K562 (cell line): ENCODE measurements around the gene UQCR11. TPM values are rescaled to one million over a fixed set of nuclear protein-coding genes. Genes with fewer than 3 reads are reported as not detected.
A peak's percentile ranks its signal among the peaks of the same experiment; 100 is the strongest.

ENCODE experiments used
- DNMT1 ChIP-seq: fragments of 450-650 bp; IDR thresholded peaks from 2 replicates; pipeline ENCODE4 v1.6.1; 2016; ENCODE audit warnings: antibody characterized with exemption, mild to moderate bottlenecking
- GABPB1 ChIP-seq: sonication (generic); formaldehyde crosslinking; IDR thresholded peaks from 2 replicates; pipeline ENCODE4 v1.8.0; 2022; ENCODE audit warnings: mild to moderate bottlenecking, missing genetic modification reagents
- HIVEP1 ChIP-seq: fragments of 250-450 bp; sonication (Bioruptor Pico); IDR thresholded peaks from 2 replicates; pipeline ENCODE4 v1.4.0; 2020; ENCODE audit warnings: mild to moderate bottlenecking
- MECOM ChIP-seq: fragments of 250-450 bp; sonication (Bioruptor Pico); IDR thresholded peaks from 2 replicates; pipeline ENCODE4 v1.8.0; 2022; ENCODE audit warnings: inconsistent platforms
- MTA2 ChIP-seq: fragments of 450-650 bp; IDR thresholded peaks from 2 replicates; pipeline ENCODE4 v1.6.1; 2016; ENCODE audit warnings: low read depth
- MTF1 ChIP-seq: fragments of 250-450 bp; sonication (Bioruptor Pico); IDR thresholded peaks from 2 replicates; pipeline ENCODE4 v1.9.0; 2021; ENCODE audit warnings: moderate library complexity, mild to moderate bottlenecking, inconsistent platforms, borderline replicate concordance
- OTX1 ChIP-seq: fragments of 450-650 bp; formaldehyde crosslinking; IDR thresholded peaks from 2 replicates; pipeline ENCODE4 v1.4.0; 2022; ENCODE audit warnings: mild to moderate bottlenecking
- POLR2H ChIP-seq: IDR thresholded peaks from 2 replicates; pipeline ENCODE4 v1.6.1; 2016; ENCODE audit warnings: missing genetic modification characterization, low read depth, mild to moderate bottlenecking, control low read depth, missing compliant biosample characterization, moderate library complexity
- RBM14 ChIP-seq: fragments of 200-400 bp; formaldehyde crosslinking; IDR thresholded peaks from 2 replicates; pipeline ENCODE4 v1.6.1; 2018; ENCODE audit warnings: low read depth, mild to moderate bottlenecking, low read length, moderate library complexity, borderline replicate concordance; ENCODE audit not compliant: insufficient read depth
- RFX7 ChIP-seq: fragments of 250-450 bp; sonication (Bioruptor Pico); IDR thresholded peaks from 2 replicates; pipeline ENCODE4 v1.5.1; 2021; ENCODE audit warnings: mild to moderate bottlenecking
- SMAD2 ChIP-seq: fragments of 150-350 bp; IDR thresholded peaks from 2 replicates; pipeline ENCODE4 v1.6.1; 2014; ENCODE audit warnings: low read depth, mild to moderate bottlenecking, low read length
- SRSF3 ChIP-seq: fragments of 200-400 bp; formaldehyde crosslinking; IDR thresholded peaks from 2 replicates; pipeline ENCODE4 v1.6.1; 2016; ENCODE audit warnings: mild to moderate bottlenecking, low read length, moderate library complexity; ENCODE audit not compliant: insufficient read depth
- TAF7 ChIP-seq: fragments of 450-650 bp; IDR thresholded peaks from 2 replicates; pipeline ENCODE4 v1.6.1; 2016; ENCODE audit warnings: missing genetic modification characterization, missing compliant biosample characterization
- TCF7 ChIP-seq: sonication (generic); IDR thresholded peaks from 2 replicates; pipeline ENCODE4 v1.6.1; 2016; ENCODE audit warnings: antibody characterized with exemption, borderline replicate concordance
- TFAM ChIP-seq: fragments of 250-450 bp; sonication (Bioruptor Pico); conservative IDR thresholded peaks from 2 replicates; pipeline ENCODE4 v1.5.0; 2021; ENCODE audit warnings: mild to moderate bottlenecking, moderate library complexity
- TFE3 ChIP-seq: fragments of 450-650 bp; formaldehyde crosslinking; IDR thresholded peaks from 2 replicates; pipeline ENCODE4 v1.4.0; 2020; ENCODE audit warnings: mild to moderate bottlenecking, mixed read lengths
- ZFP91 ChIP-seq: sonication (generic); formaldehyde crosslinking; IDR thresholded peaks from 2 replicates; pipeline ENCODE4 v1.8.0; 2022; ENCODE audit warnings: mild to moderate bottlenecking, missing genetic modification reagents
- ZNF354B ChIP-seq: fragments of 250-450 bp; sonication (Bioruptor Pico); IDR thresholded peaks from 2 replicates; pipeline ENCODE4 v1.4.0; 2020
- ZNF449 ChIP-seq: fragments of 250-450 bp; sonication (Bioruptor Pico); IDR thresholded peaks from 2 replicates; pipeline ENCODE4 v1.8.0; 2022; ENCODE audit warnings: moderate library complexity, mild to moderate bottlenecking, inconsistent platforms
- ZNF696 ChIP-seq: fragments of 250-450 bp; sonication (Bioruptor Pico); conservative IDR thresholded peaks from 2 replicates; pipeline ENCODE4 v1.4.0; 2020; ENCODE audit warnings: mild to moderate bottlenecking, moderate library complexity
- polyA plus RNA-seq, 8 experiments: library from polyadenylated mRNA; depleted of rRNA in 4 of 8; stranded (reverse) in 5 of 8; unstranded in 3 of 8; fragments of >200 nt; fragmentation: Nextera tagmentation in 2 of 8; fragmentation: Illumina TruSeq in 1 of 8; extraction: Ambion mirVana in 2 of 8; extraction: Trizol in 1 of 8; gene quantifications; 2 replicates each; pipeline versions ENCODE4 v1.2.1 to v1.2.3, GENCODE V29; 2011 to 2014; ENCODE audit warnings: inconsistent platforms in 1 of 8, missing spikeins in 1 of 8
- total RNA-seq, 7 experiments: library from RNA; depleted of rRNA in 6 of 7; stranded (reverse); fragments of >200 nt in 6 of 7; fragmentation: Illumina TruSeq in 2 of 7; extraction: Trizol in 2 of 7; gene quantifications; 2 replicates each; pipeline versions ENCODE4 v1.2.1 to v1.2.3, GENCODE V29; 2011 to 2021; ENCODE audit warnings: low replicate concordance in 1 of 7

UQCR11 gene
- total and polyA plus RNA-seq, 9 of the 15 experiments (the other 6 are each of a cell fraction or from before 2014, with no cell fraction given): 57.6 to 394 (median 259) TPM

- TF ChIP-seq TFE3 (CRISPR knock-in tag) (no peak), DNMT1 (no peak), ZFP91 (no peak), HIVEP1 (CRISPR knock-in tag) (0 out of 2 replicates have a peak, but pooled peaks have one; percentile 21), OTX1 (CRISPR knock-in tag) (0 out of 2 replicates have a peak, but pooled peaks have one; percentile 44), TCF7 (no peak), TFAM (no peak), RFX7 (CRISPR knock-in tag) (no peak), MTA2 (no peak), POLR2H (tag) (peak; percentile 86), ZNF354B (CRISPR knock-in tag) (no peak), ZNF696 (no peak), MECOM (CRISPR knock-in tag) (no peak), SMAD2 (no peak), SRSF3 (peak; percentile 61; the same call in 1 of the 2 replicates), GABPB1 (CRISPR knock-in tag) (peak; percentile 20; the same call in 1 of the 2 replicates), ZNF449 (CRISPR knock-in tag) (no peak), TAF7 (tag) (peak; percentile 59), MTF1 (CRISPR knock-in tag) (no peak), RBM14 (no peak)
Measured at GRCh38 chr19:1592024-1592754, 13.1 kb downstream of the UQCR11 start (continued).
